Ishikawa (cell line): ENCODE data around the gene SMARCC1.

Experiments
- CEBPB ChIP-seq: IDR thresholded peaks from 2 replicates; pipeline ENCODE4 v1.6.1; 2012
- CREB1 ChIP-seq: IDR thresholded peaks from 2 replicates; pipeline ENCODE4 v1.6.1; 2012; ENCODE audit warnings: low read depth
- EGR1 ChIP-seq: IDR thresholded peaks from 2 replicates; pipeline ENCODE4 v1.6.1; 2012
- EP300 ChIP-seq: IDR thresholded peaks from 2 replicates; pipeline ENCODE4 v1.6.1; 2012; ENCODE audit warnings: borderline replicate concordance
- FOXM1 ChIP-seq: IDR thresholded peaks from 2 replicates; pipeline ENCODE4 v1.6.1; 2012; ENCODE audit warnings: low read depth, borderline replicate concordance
- MAX ChIP-seq: IDR thresholded peaks from 2 replicates; pipeline ENCODE4 v1.6.1; 2012
- NFIC ChIP-seq: IDR thresholded peaks from 2 replicates; pipeline ENCODE4 v1.6.1; 2012
- RAD21 ChIP-seq: IDR thresholded peaks from 2 replicates; pipeline ENCODE4 v1.6.1; 2012; ENCODE audit warnings: low read depth
- TAF1 ChIP-seq: IDR thresholded peaks from 2 replicates; pipeline ENCODE4 v1.6.1; 2012; ENCODE audit warnings: low read depth, mild to moderate bottlenecking
- TCF12 ChIP-seq: IDR thresholded peaks from 2 replicates; pipeline ENCODE4 v1.6.1; 2012; ENCODE audit warnings: low read depth
- TEAD4 ChIP-seq: IDR thresholded peaks from 2 replicates; pipeline ENCODE4 v1.6.1; 2012
- USF1 ChIP-seq: IDR thresholded peaks from 2 replicates; pipeline ENCODE4 v1.6.1; 2012
- YY1 ChIP-seq: IDR thresholded peaks from 2 replicates; pipeline ENCODE4 v1.6.1; 2012; ENCODE audit warnings: low read depth
- ZBTB7A ChIP-seq: IDR thresholded peaks from 2 replicates; pipeline ENCODE4 v1.6.1; 2012; ENCODE audit warnings: low read depth
- TF ChIP-seq, protein P1 (sequence below): IDR thresholded peaks from 2 replicates; pipeline ENCODE4 v1.6.1; 2012; ENCODE audit warnings: low read depth, mild to moderate bottlenecking

SMARCC1 gene

GRCh38 chr3:47594792-47595191 is 186.9 kb downstream of the SMARCC1 start:
- TF ChIP-seq FOXM1 (no peak), CREB1 (no peak)

GRCh38 chr3:47592066-47592795 is 189.5 kb downstream of the SMARCC1 start:
- no peak for TF ChIP-seq CREB1
- TF ChIP-seq EP300 = no peak
- TF ChIP-seq TCF12 = no peak

DNA sequence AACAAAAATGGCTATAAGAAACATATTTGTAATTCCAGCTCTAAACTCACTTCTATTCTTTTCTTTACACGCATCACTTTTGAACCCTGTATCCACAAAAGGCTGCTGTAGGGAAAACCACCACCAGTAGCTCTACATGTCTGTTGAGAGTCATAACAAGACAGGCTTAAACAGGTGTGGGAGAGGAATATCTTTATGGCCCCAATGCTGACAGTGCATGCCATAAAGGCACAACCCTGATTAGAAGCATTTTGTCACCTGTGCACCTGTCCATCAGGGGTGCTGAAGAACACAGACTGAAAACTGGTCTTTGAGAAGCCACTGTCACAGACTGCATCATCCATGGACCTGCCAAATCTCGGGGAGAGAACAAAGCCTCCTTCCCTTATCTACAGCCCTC is 191.5 kb downstream of the SMARCC1 start:
- TF ChIP-seq RAD21 (no peak), USF1 (no peak), MAX (no peak), CEBPB (no peak), EP300 (no peak), FOXM1 (no peak), TCF12 (no peak), TEAD4 (no peak), NFIC (no peak), CREB1 (no peak), ZBTB7A (no peak), EGR1 (no peak), TAF1 (no peak), YY1 (no peak)
- TF ChIP-seq, protein P1, sequence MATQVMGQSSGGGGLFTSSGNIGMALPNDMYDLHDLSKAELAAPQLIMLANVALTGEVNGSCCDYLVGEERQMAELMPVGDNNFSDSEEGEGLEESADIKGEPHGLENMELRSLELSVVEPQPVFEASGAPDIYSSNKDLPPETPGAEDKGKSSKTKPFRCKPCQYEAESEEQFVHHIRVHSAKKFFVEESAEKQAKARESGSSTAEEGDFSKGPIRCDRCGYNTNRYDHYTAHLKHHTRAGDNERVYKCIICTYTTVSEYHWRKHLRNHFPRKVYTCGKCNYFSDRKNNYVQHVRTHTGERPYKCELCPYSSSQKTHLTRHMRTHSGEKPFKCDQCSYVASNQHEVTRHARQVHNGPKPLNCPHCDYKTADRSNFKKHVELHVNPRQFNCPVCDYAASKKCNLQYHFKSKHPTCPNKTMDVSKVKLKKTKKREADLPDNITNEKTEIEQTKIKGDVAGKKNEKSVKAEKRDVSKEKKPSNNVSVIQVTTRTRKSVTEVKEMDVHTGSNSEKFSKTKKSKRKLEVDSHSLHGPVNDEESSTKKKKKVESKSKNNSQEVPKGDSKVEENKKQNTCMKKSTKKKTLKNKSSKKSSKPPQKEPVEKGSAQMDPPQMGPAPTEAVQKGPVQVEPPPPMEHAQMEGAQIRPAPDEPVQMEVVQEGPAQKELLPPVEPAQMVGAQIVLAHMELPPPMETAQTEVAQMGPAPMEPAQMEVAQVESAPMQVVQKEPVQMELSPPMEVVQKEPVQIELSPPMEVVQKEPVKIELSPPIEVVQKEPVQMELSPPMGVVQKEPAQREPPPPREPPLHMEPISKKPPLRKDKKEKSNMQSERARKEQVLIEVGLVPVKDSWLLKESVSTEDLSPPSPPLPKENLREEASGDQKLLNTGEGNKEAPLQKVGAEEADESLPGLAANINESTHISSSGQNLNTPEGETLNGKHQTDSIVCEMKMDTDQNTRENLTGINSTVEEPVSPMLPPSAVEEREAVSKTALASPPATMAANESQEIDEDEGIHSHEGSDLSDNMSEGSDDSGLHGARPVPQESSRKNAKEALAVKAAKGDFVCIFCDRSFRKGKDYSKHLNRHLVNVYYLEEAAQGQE = no peak

DNA sequence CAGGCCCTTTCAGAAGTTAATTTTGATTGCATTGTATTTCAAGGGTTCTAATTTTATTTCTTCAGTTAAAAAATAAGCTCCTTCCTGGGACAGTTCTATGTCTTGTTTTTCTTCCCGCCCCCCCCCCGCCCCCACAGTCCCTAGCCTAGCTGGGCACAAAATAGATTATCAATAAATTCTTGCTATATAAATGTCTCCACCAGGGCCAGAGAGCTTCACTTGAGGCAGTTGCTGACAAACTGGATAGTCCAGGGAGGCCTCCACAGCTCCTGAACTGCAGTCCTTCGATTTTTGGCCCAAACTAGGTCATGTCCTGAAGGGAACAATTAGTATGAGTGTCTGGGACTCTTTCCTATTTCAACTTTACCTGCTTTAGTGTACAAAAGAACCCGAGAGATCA is 193.1 kb downstream of the SMARCC1 start:
- TF ChIP-seq TAF1 = no peak
- no peak for TF ChIP-seq CEBPB
- no peak for TF ChIP-seq EP300
- TF ChIP-seq CREB1 = no peak
- TF ChIP-seq NFIC = no peak
- no peak for TF ChIP-seq FOXM1
- no peak for TF ChIP-seq ZBTB7A
- TF ChIP-seq RAD21 = no peak
- no peak for TF ChIP-seq EGR1
- TF ChIP-seq TEAD4 = no peak
- no peak for TF ChIP-seq USF1
- TF ChIP-seq, protein P1 = no peak

DNA sequence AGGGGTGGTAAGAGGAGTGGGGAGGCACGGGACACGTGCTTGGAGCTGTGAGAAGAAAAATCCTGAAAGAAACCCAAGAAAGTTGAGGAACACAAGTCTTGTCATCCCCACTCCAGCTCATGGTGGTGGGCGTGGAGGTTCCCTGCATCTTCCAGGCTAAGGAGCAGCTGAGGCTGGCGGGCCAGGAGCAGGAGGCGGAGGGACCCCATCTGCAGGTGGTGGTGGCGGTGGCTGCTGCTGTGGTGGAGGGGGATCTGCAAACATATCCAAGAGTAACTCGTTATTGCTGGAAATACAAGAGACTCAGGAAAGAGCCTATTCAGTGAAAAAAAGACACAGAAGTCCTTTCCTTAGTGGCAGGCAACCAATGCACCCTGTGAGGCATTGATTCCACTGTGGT is 193.6 kb downstream of the SMARCC1 start:
- TF ChIP-seq EP300 = no peak
- no peak for TF ChIP-seq ZBTB7A
- TF ChIP-seq FOXM1 = no peak
- TF ChIP-seq CEBPB = no peak
- no peak for TF ChIP-seq NFIC
- no peak for TF ChIP-seq TCF12
- no peak for TF ChIP-seq TAF1
- no peak for TF ChIP-seq RAD21
- TF ChIP-seq USF1 = no peak
- TF ChIP-seq YY1 = no peak
- no peak for TF ChIP-seq TEAD4
- no peak for TF ChIP-seq EGR1

GRCh38 chr3:47586746-47587145 is 194.9 kb downstream of the SMARCC1 start:
- no peak for TF ChIP-seq YY1
- TF ChIP-seq NFIC = no peak
- TF ChIP-seq CEBPB = no peak
- TF ChIP-seq RAD21 = no peak
- no peak for TF ChIP-seq TEAD4
- no peak for TF ChIP-seq TAF1
- TF ChIP-seq ZBTB7A = no peak
- TF ChIP-seq USF1 = no peak
- no peak for TF ChIP-seq TCF12
- TF ChIP-seq FOXM1 = no peak
- TF ChIP-seq MAX = no peak
- no peak for TF ChIP-seq CREB1
- TF ChIP-seq, protein P1 = no peak
- no peak for TF ChIP-seq EP300
